A549 treated with RU486 at 1 μM for 4 hours (cell line): ENCODE data around the gene SLC35G1. TPM values are rescaled to one million over a fixed set of nuclear protein-coding genes. Genes with fewer than 3 reads are reported as not detected.

ENCODE experiments used
- total RNA-seq: library from RNA; stranded (reverse); fragments of 200-300 nt; extraction: Qiagen RNA extraction; gene quantifications from 5 replicates; pipeline ENCODE4 v1.2.3, GENCODE V29; 2022; ENCODE audit warnings: low read depth

SLC35G1 gene, protein sequence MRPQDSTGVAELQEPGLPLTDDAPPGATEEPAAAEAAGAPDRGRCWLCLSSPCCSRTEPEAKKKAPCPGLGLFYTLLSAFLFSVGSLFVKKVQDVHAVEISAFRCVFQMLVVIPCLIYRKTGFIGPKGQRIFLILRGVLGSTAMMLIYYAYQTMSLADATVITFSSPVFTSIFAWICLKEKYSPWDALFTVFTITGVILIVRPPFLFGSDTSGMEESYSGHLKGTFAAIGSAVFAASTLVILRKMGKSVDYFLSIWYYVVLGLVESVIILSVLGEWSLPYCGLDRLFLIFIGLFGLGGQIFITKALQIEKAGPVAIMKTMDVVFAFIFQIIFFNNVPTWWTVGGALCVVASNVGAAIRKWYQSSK
- 6.1 to 11.2 TPM (median 9.4 TPM) in 5 replicates for total RNA-seq

DNA sequence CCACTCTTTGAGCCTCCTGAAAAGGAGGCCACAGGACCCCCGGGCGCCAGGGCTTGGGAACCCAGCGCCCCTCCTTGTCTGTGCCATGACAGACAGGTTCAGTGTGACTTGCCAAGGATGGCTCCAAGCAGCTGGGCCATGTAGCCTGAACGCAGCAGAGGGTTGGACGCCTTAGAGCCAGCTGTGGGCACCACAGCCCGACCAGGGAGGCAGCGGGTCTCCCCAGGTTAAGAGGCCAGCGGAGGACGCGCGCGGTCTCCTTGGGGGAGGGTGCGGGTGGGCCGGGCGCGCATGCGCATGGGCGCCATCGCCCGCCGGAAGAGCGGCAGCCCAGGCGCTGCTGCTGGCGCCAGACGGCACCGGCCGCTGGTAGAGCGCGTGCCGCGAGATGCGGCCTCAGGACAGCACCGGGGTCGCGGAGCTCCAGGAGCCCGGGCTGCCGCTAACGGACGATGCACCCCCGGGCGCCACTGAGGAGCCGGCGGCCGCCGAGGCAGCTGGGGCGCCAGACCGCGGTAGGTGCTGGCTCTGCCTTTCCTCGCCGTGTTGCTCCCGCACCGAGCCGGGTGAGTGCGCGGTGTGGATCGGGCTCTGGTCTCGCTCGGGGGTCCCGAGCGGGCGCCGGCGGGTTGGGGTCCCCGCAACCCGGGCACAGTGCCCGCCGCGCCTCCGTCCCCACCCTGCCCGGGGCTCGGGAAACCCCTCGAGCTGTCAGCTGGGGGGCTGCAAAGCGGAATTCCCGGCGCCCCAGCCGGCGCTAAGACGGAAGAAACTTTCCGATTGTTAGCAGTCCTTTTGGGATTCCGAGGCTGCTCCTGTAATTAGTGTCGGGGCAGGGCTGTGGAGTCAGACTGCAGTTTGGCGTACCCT is at the start of gene SLC35G1:
Gene SLC35G1, plus strand, starts transcription at position 333 of the 870 bp plus-strand sequence. Its CDS starts 56 bp downstream, at position 389.

Other genes with a start within 250 kb of the SLC35G1 start
- 2.9 to 6.2 TPM (median 5.7 TPM) in 5 replicates for gene FRA10AC1, start 191.4 kb upstream of the SLC35G1 start, total RNA-seq
- gene LGI1, start 136.0 kb upstream of the SLC35G1 start, total RNA-seq: not detected in 5 replicates
- gene PLCE1, start 100.0 kb downstream of the SLC35G1 start, total RNA-seq: 5.1 to 6.2 TPM (median 5.6 TPM) in 5 replicates